ENCODE data around the gene IRAK1BP1.
"Not testable (repeated sequence)": the region's sequence is repeated elsewhere in the genome, so short reads cannot be mapped to it uniquely, and the experiment has no call there.

The IRAK1BP1 gene

GRCh38 chr6:78867370-78868040 lies at the start of gene IRAK1BP1:
Gene IRAK1BP1 (plus strand): TSS chr6:78867551. CDS start chr6:78867577, 26 bp downstream.
- peak; percentile 71 for DNase-seq

DNA sequence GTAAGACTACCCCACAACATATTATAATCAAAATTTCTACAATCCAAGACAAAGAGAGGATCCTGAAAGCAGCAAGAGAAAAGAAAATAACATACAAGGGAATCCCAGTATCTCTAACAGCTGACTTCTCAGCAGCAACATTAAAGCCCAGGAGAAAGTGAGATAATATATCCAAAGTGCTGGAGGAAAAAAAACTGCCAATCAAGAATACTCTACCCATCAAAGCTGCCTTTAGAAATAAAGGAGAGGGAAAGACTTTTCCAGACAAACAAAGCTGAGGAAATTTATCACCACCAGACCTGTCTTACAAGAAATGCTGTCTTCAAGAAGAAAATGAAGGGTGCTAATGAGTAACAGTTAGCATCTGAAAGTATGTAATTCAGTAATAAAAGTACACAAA lies 43.3 kb upstream of the IRAK1BP1 start:
- no peak for DNase-seq

GRCh38 chr6:78829407-78829806 lies 37.9 kb upstream of the IRAK1BP1 start:
- DNase-seq, result no peak

DNA sequence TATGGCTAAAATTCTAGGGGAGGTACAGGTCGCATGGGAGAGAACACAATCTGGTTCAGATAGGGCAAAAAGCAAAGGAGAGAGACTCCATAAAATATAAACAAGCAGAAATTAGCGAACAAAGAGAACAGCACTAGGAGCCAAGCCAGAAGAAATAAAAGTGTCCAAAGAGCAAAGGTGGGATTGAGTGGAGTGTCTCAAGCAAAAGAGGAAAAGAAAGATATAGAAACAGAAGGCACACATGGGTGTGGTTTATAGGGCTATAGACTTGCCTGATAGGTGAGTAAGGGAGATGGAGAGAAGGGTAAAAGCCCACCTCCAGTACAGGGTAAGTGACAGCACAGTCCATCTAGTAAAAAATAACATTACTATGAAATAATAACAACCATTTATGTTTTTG lies 36.5 kb upstream of the IRAK1BP1 start:
- DNase-seq, result no peak

- no peak for DNase-seq
Observed at GRCh38 chr6:78831492-78831891, 35.9 kb upstream of the IRAK1BP1 start.

DNA sequence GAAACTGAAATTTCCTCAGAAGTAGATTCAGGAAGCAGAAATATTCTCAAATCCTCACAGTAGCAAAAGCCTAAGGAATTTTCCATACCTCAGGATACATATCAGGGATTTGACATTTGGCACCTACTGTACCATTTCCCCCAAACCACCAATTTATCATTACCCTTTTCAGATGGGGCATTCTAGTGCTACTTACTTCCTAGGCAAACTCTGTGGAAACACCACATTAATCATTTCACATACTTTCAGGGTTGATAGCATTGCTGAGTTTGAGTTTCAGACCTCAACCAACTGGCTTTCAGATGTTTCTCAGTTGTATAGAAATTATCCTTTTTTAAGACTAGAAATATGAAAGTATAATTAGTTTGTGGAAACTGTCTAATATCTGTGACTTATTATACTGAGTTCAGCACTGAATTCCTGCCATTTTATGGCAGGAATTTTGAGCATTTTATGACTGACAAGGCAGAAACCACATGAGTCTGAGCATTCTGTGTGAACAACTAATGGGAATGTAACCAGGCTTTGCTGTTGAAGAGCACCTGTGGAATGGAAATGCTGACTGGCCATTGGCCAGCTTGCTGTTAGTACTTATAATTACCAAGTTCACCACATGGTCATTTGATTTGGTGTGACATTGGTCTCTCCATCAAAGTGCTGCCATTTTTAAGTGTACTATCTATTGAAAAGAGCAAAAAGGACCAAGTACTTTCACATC lies 35.1 kb upstream of the IRAK1BP1 start:
- no peak for DNase-seq

- DNase-seq, result no peak
Observed at GRCh38 chr6:78835817-78836216, 31.5 kb upstream of the IRAK1BP1 start.

DNA sequence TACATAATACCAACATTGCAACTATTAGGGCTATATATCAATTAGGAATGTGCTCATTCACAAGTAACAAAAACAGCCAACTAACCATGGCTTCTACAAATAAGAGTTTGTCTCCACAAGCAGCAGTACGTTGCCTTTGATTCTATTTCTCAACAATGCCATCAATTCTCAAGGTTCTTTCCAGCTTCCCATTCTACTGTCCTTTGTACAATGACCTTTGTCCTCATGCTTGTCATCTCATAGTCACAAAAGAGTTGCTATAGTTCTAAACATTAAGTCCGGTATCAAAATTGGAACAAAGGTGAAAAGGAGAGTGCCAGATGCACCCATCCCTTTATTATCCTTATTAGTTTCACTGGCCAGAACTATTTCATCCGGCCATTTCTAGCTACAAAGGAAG lies 30.8 kb upstream of the IRAK1BP1 start:
- DNase-seq, result no peak

GRCh38 chr6:78841111-78841510 lies 26.2 kb upstream of the IRAK1BP1 start:
- no peak for DNase-seq

GRCh38 chr6:78842953-78843352 lies 24.4 kb upstream of the IRAK1BP1 start:
- DNase-seq, result no peak

GRCh38 chr6:78844899-78845298 lies 22.5 kb upstream of the IRAK1BP1 start:
- DNase-seq, result no peak

GRCh38 chr6:78845567-78845966 lies 21.8 kb upstream of the IRAK1BP1 start:
- DNase-seq, result no peak

GRCh38 chr6:78850621-78851020 lies 16.7 kb upstream of the IRAK1BP1 start:
- no peak for DNase-seq

- no peak for DNase-seq
Observed at GRCh38 chr6:78851156-78851555, 16.2 kb upstream of the IRAK1BP1 start.

- DNase-seq, result no peak
Observed at GRCh38 chr6:78854546-78854945, 12.8 kb upstream of the IRAK1BP1 start.

GRCh38 chr6:78858339-78858938 lies 8.9 kb upstream of the IRAK1BP1 start:
- DNase-seq, result not testable (repeated sequence)

DNA sequence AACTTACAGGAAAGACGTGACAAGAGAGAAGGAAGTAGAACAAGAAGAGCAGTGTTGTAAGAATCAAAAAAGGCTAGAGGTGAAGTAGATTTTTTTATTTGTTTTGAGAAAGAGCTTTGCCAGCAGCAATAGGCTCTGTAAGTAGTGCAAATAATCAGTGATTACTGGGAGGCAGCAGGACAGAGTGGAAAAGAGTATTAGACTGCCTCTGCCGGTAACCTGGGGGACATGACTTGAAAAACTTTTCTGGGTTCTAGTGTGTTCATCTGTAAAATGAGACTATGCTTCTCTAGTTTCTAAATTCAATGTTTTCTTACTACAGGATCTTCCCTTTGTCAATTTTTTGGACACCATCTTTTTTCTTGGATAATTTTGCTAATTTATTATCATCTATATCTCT lies 5.8 kb upstream of the IRAK1BP1 start:
- DNase-seq, result no peak

- no peak for DNase-seq
Observed at GRCh38 chr6:78863576-78863975, 3.8 kb upstream of the IRAK1BP1 start.

GRCh38 chr6:78864957-78865356 lies 2.4 kb upstream of the IRAK1BP1 start:
- DNase-seq, result no peak

- no peak for DNase-seq
Observed at GRCh38 chr6:78867020-78867369, 356 bp upstream of the IRAK1BP1 start.

- no peak for DNase-seq
Observed at GRCh38 chr6:78868116-78868515, 765 bp downstream of the IRAK1BP1 start.

- DNase-seq, result no peak
Observed at GRCh38 chr6:78875505-78875904, 8.2 kb downstream of the IRAK1BP1 start.

GRCh38 chr6:78883651-78884050 lies 16.3 kb downstream of the IRAK1BP1 start:
- DNase-seq, result no peak

DNA sequence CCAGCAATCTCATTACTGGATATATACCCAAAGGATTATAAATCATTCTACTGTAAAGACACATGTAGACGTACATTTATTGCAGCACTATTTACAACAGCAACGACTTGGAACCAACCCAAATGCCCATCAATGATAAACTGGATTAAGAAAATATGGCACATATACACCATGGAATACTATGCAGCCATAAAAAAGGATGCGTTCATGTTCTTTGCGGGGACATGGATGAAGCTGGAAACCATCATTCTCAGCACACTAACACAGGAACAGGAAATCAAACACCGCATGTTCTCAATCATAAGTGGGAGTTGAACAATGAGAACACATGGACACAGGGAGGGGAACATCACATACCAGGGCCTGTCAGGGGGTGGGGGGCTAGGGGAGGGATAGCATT lies 22.6 kb downstream of the IRAK1BP1 start:
- not testable (repeated sequence) for DNase-seq

All from activated CD4-positive, alpha-beta T cell treated with anti-CD3 and anti-CD28 coated beads, Interleukin-2, amount 50 U/mL, for 1 hour (primary cell).